HepG2 (cell line): Measurements from ENCODE around the gene GANC. TPM values are rescaled to one million over a fixed set of nuclear protein-coding genes. Genes with fewer than 3 reads are reported as not detected.

Experiments used
- AKAP8 ChIP-seq: sonication (generic); formaldehyde crosslinking; IDR thresholded peaks from 2 replicates; pipeline ENCODE4 v1.5.1; 2020; ENCODE audit warnings: mild to moderate bottlenecking, missing genetic modification reagents
- CEBPG ChIP-seq: IDR thresholded peaks from 2 replicates; pipeline ENCODE4 v1.6.1; 2016
- CHD4 ChIP-seq: fragments of 200-600 bp; sonication (generic); IDR thresholded peaks from 2 replicates; pipeline ENCODE4 v1.7.0; 2017; ENCODE audit warnings: mild to moderate bottlenecking, low read length, borderline replicate concordance
- EP300 ChIP-seq, 3 experiments: sonication (generic) in 1 of 3; formaldehyde crosslinking in 1 of 3; IDR thresholded peaks; 2 replicates each; pipeline versions ENCODE4 v1.5.1 to v1.6.1; 2011 to 2020; ENCODE audit warnings: low read depth in 2 of 3, low read length in 2 of 3, borderline replicate concordance in 1 of 3, improper control_type of control experiment in 1 of 3, mild to moderate bottlenecking in 1 of 3, missing genetic modification reagents in 1 of 3, moderate library complexity in 1 of 3
- FOXA3 ChIP-seq: IDR thresholded peaks from 2 replicates; pipeline ENCODE4 v1.6.1; 2016; ENCODE audit warnings: missing genetic modification reagents, missing compliant biosample characterization
- FOXJ3 ChIP-seq: sonication (generic); formaldehyde crosslinking; IDR thresholded peaks from 2 replicates; pipeline ENCODE4 v1.4.0; 2020; ENCODE audit warnings: missing genetic modification reagents, mild to moderate bottlenecking, borderline replicate concordance
- FOXP4 ChIP-seq: sonication (generic); formaldehyde crosslinking; IDR thresholded peaks from 2 replicates; pipeline ENCODE4 v1.4.0; 2020; ENCODE audit warnings: missing genetic modification reagents
- HDAC2 ChIP-seq: sonication (generic); formaldehyde crosslinking; IDR thresholded peaks from 2 replicates; pipeline ENCODE4 v1.4.0; 2020; ENCODE audit warnings: missing genetic modification reagents
- MEIS1 ChIP-seq: sonication (generic); formaldehyde crosslinking; IDR thresholded peaks from 2 replicates; pipeline ENCODE4 v1.9.0; 2021; ENCODE audit warnings: mild to moderate bottlenecking, missing genetic modification reagents, moderate library complexity, borderline replicate concordance
- RXRB ChIP-seq: IDR thresholded peaks from 2 replicates; pipeline ENCODE4 v1.6.1; 2016; ENCODE audit warnings: borderline replicate concordance, missing genetic modification reagents, missing compliant biosample characterization
- SIX1 ChIP-seq: sonication (generic); formaldehyde crosslinking; IDR thresholded peaks from 2 replicates; pipeline ENCODE4 v1.4.0; 2020; ENCODE audit warnings: missing genetic modification reagents, borderline replicate concordance
- SIX4 ChIP-seq: sonication (generic); formaldehyde crosslinking; IDR thresholded peaks from 2 replicates; pipeline ENCODE4 v1.4.0; 2020; ENCODE audit warnings: missing genetic modification reagents
- STAT6 ChIP-seq: sonication (generic); formaldehyde crosslinking; IDR thresholded peaks from 2 replicates; pipeline ENCODE4 v1.4.0; 2020; ENCODE audit warnings: missing genetic modification reagents, mild to moderate bottlenecking, borderline replicate concordance
- TBX3 ChIP-seq: fragments of 450-650 bp; IDR thresholded peaks from 2 replicates; pipeline ENCODE4 v1.6.1; 2017; ENCODE audit warnings: antibody characterized with exemption, mild to moderate bottlenecking, inconsistent platforms, borderline replicate concordance
- TERF1 ChIP-seq: sonication (generic); formaldehyde crosslinking; IDR thresholded peaks from 2 replicates; pipeline ENCODE4 v1.8.0; 2022; ENCODE audit warnings: mild to moderate bottlenecking, missing genetic modification reagents, moderate library complexity
- YEATS4 ChIP-seq: sonication (generic); formaldehyde crosslinking; IDR thresholded peaks from 2 replicates; pipeline ENCODE4 v1.4.0; 2020; ENCODE audit warnings: missing genetic modification reagents, borderline replicate concordance
- ZBTB34 ChIP-seq: sonication (generic); formaldehyde crosslinking; IDR thresholded peaks from 2 replicates; pipeline ENCODE4 v1.8.0; 2022; ENCODE audit warnings: mild to moderate bottlenecking, missing genetic modification reagents
- ZBTB38 ChIP-seq: sonication (generic); formaldehyde crosslinking; IDR thresholded peaks from 2 replicates; pipeline ENCODE4 v1.5.1; 2020; ENCODE audit warnings: mild to moderate bottlenecking, missing genetic modification reagents
- ZFYVE20 ChIP-seq: sonication (generic); formaldehyde crosslinking; IDR thresholded peaks from 2 replicates; pipeline ENCODE4 v1.8.0; 2023; ENCODE audit warnings: low read depth, mild to moderate bottlenecking, moderate library complexity, missing genetic modification reagents, borderline replicate concordance
- ZNF510 ChIP-seq: sonication (generic); formaldehyde crosslinking; IDR thresholded peaks from 2 replicates; pipeline ENCODE4 v1.4.0; 2020; ENCODE audit warnings: low read depth, mild to moderate bottlenecking, missing genetic modification reagents
- ZNF550 ChIP-seq: sonication (generic); formaldehyde crosslinking; IDR thresholded peaks from 2 replicates; pipeline ENCODE4 v1.4.0; 2020; ENCODE audit warnings: mild to moderate bottlenecking, missing genetic modification reagents, borderline replicate concordance
- ZNF614 ChIP-seq: IDR thresholded peaks from 2 replicates; pipeline ENCODE4 v1.6.1; 2018; ENCODE audit warnings: missing biosample characterization, missing genetic modification reagents, inconsistent platforms, borderline replicate concordance
- polyA plus RNA-seq, 8 experiments: library from polyadenylated mRNA; depleted of rRNA in 3 of 8; stranded (reverse) in 7 of 8; unstranded in 1 of 8; fragments of >200 nt; fragmentation: Illumina TruSeq in 4 of 8; extraction: Trizol in 4 of 8; gene quantifications; 2 replicates each; pipeline versions ENCODE4 v1.2.1 to v1.2.3, GENCODE V29; 2011 to 2016; ENCODE audit warnings: low read depth in 4 of 8, missing spikeins in 1 of 8, mixed read lengths in 1 of 8; ENCODE audit not compliant: insufficient read depth in 1 of 8
- total RNA-seq, 5 experiments: library from RNA; depleted of rRNA; stranded (reverse); fragments of >200 nt; fragmentation: Illumina TruSeq; extraction: Trizol; gene quantifications; 2 replicates each; pipeline ENCODE4 v1.2.3, GENCODE V29; 2016; ENCODE audit warnings: low read depth in 1 of 5

GANC gene
- total and polyA plus RNA-seq, 2 of the 13 experiments (the other 11 are each of a cell fraction or from before 2014, with no cell fraction given): 17.0 to 21.0 TPM

GRCh38 chr15:42286445-42287029 lies 13.5 kb downstream of the GANC start (continued):
- peak; percentile 92 for TF ChIP-seq FOXA3 (CRISPR knock-in tag)
- no peak for TF ChIP-seq AKAP8
- TF ChIP-seq CEBPG (CRISPR knock-in tag): peak; percentile 99
- peak; percentile 92; the same call in 1 of the 2 replicates for TF ChIP-seq FOXJ3 (CRISPR knock-in tag)
- peak in 1 of 2 experiments; percentile 73; a peak in 2 of 4 replicates for TF ChIP-seq EP300 (IDR thresholded peaks at IDR 0.05; ENCODE audit: low read depth in 2 of 2, low read length in 2 of 2)
- TF ChIP-seq EP300 (CRISPR knock-in tag; IDR thresholded peaks at IDR 0.05; ENCODE audit: borderline replicate concordance): no peak
- TF ChIP-seq ZBTB34 (CRISPR knock-in tag): peak; percentile 61; the same call in 1 of the 2 replicates
- TF ChIP-seq SIX1 (CRISPR knock-in tag): peak; percentile 91; the same call in 1 of the 2 replicates
- no peak for TF ChIP-seq YEATS4
- TF ChIP-seq MEIS1: no peak
- TF ChIP-seq TERF1 (CRISPR knock-in tag): no peak
- TF ChIP-seq RXRB: peak; percentile 56
- TF ChIP-seq TBX3: peak; percentile 34; the same call in 1 of the 2 replicates
- no peak for TF ChIP-seq ZFYVE20 (CRISPR knock-in tag)
- no peak for TF ChIP-seq CHD4
- peak; percentile 70; the same call in 1 of the 2 replicates for TF ChIP-seq STAT6 (CRISPR knock-in tag)
- TF ChIP-seq ZNF510 (CRISPR knock-in tag): no peak
- peak; percentile 83 for TF ChIP-seq FOXP4
- peak; percentile 55; the same call in 1 of the 2 replicates for TF ChIP-seq ZNF614
- TF ChIP-seq ZNF550 (CRISPR knock-in tag): no peak
- peak; percentile 71 for TF ChIP-seq HDAC2
- TF ChIP-seq SIX4 (CRISPR knock-in tag): peak; percentile 90
- TF ChIP-seq ZBTB38 (CRISPR knock-in tag): no peak
